MCF 10A (cell line): ENCODE results near the gene UGGT2. TPM values are rescaled to one million over a fixed set of nuclear protein-coding genes. Genes with fewer than 3 reads are reported as not detected.

Experiments used
- BruUV-seq: library from RNA; stranded (reverse); fragments of 400-500 nt; replicated peaks from 2 replicates; lab custom pipeline; 2021; lab: Mats Ljungman, UMichigan
- CTCF ChIA-PET: fragments of 300-600 bp; sonication (Branson Sonifier 250); formaldehyde crosslinking; extraction: SDS; loops from one replicate; lab custom pipeline; 2021; ENCODE audit warnings: antibody characterized with exemption, inconsistent platforms; lab: Yijun Ruan, JAX
- POLR2A ChIA-PET: fragments of 300-600, 350-650 bp; sonication (Branson Sonifier 250); formaldehyde crosslinking; extraction: SDS; loops from one replicate; lab custom pipeline; 2020; ENCODE audit warnings: antibody characterized with exemption, inconsistent platforms; lab: Yijun Ruan, JAX
- DNase-seq: peaks from one replicate; pipeline ENCODE4 v3.0.0-alpha.2; 2018; ENCODE audit not compliant: unreplicated experiment
- H3K27ac Mint-ChIP-seq: one replicate; pipeline ENCODE4 v1.8.0; 2022; ENCODE audit warnings: mild to moderate bottlenecking, low read depth, mixed read lengths; ENCODE audit not compliant: unreplicated experiment
- H3K27me3 Mint-ChIP-seq: one replicate; pipeline ENCODE4 v1.8.0; 2022; ENCODE audit warnings: mixed read lengths; ENCODE audit not compliant: insufficient read depth, unreplicated experiment
- H3K36me3 Mint-ChIP-seq: one replicate; pipeline ENCODE4 v1.8.0; 2022; ENCODE audit warnings: mild to moderate bottlenecking, moderate library complexity, mixed read lengths; ENCODE audit not compliant: insufficient read depth, unreplicated experiment
- H3K4me1 Mint-ChIP-seq: one replicate; pipeline ENCODE4 v1.8.0; 2022; ENCODE audit warnings: mixed read lengths; ENCODE audit not compliant: insufficient read depth, unreplicated experiment
- H3K4me3 Mint-ChIP-seq: one replicate; pipeline ENCODE4 v1.8.0; 2022; ENCODE audit warnings: mild to moderate bottlenecking, moderate library complexity, mixed read lengths; ENCODE audit not compliant: unreplicated experiment
- H3K9me3 Mint-ChIP-seq: one replicate; pipeline ENCODE4 v1.8.0; 2022; ENCODE audit warnings: mixed read lengths; ENCODE audit not compliant: unreplicated experiment
- CTCF ChIP-seq: fragments of 200-600 bp; IDR thresholded peaks from one replicate; pipeline ENCODE4 v1.8.0; 2022; ENCODE audit warnings: antibody characterized with exemption, mild to moderate bottlenecking; ENCODE audit not compliant: unreplicated experiment
- intact Hi-C: fragments of 100-400 bp; cut with micrococcal nuclease; formaldehyde crosslinking; loops from 2 replicates; pipeline ENCODE4 v1.14.1; 2022
- total RNA-seq: library from RNA; stranded (reverse); gene quantifications from 2 replicates; pipeline ENCODE4 v1.2.3, GENCODE V29; 2022

Gene UGGT2
- total RNA-seq, 1 experiment from 2014 or later: 54.0 TPM

- intact Hi-C loops: no loop called here
Measured at GRCh38 chr13:95926231-95926630, 127.0 kb downstream of the UGGT2 start.

DNA sequence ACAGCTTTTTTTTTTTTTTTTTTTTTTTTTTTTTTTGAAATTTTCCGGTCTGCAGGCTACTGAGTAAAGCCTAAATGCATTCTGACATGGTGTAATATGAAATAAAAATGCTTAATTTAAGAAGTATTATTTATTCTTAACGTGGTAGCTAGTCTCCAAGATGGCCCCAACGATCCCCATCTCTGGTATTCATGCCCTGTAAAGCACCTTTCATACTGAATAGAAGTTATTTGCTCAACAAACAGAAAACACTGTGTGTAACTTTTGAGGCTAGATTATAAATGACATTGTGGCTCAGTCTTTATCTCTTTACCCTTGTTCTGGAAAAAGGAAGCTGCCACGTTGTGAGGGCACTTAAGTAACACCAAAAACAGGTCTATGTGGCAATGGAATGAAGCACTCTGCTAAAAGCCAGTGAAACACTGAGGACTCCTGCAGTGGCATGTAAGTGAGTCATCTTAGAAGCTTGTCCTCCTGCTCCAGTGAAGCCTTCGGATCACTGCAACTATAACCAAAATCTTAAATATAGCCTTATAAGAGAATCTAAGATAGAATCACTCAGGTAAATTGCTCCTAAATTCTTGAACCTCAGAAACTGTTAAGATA is 128.7 kb downstream of the UGGT2 start:
- BruUV-seq: no TSS peak
- Mint-ChIP-seq H3K27ac (peak overlapping the region; percentile 59), H3K27me3 (no peaks in the 10 kb centered on the region), H3K4me1 (peaks cover 7% of the 10 kb centered on the region), H3K4me3 (no peak overlapping the region), H3K36me3 (peaks cover 25% of the 10 kb centered on the region), H3K9me3 (peaks cover 6% of the 10 kb centered on the region)
- POLR2A ChIA-PET: interaction anchor here (1.0 to 1.5 kb wide), 5 partner anchors 9 to 23 kb away, joined by 3 to 6 read pairs (median 3); no protein-coding TSS in a partner anchor
- intact Hi-C loops: no loop called here
- CTCF ChIA-PET: interaction anchor here (0.6 to 2.3 kb wide), 3 partner anchors 17 to 389 kb away, joined by 3 to 6 read pairs (median 4); no protein-coding TSS in a partner anchor
- no peak for TF ChIP-seq CTCF
- peak; percentile 89 for DNase-seq

More at GRCh38 chr13:95926231-95926630, 127.0 kb downstream of the UGGT2 start:
- peak overlapping the region; percentile 7 for H3K27ac Mint-ChIP-seq
- CTCF ChIA-PET: interaction anchor here (0.6 to 2.3 kb wide), 4 partner anchors 10 to 473 kb away, joined by 3 to 6 read pairs (median 3); no protein-coding TSS in a partner anchor
- POLR2A ChIA-PET: no interaction called here
- H3K4me1 Mint-ChIP-seq: peaks cover 7% of the 10 kb centered on the region
- no peaks in the 10 kb centered on the region for H3K27me3 Mint-ChIP-seq
- peaks cover 12% of the 10 kb centered on the region for H3K9me3 Mint-ChIP-seq
- DNase-seq: no peak
- no peak overlapping the region for H3K4me3 Mint-ChIP-seq
- no peak for TF ChIP-seq CTCF
- H3K36me3 Mint-ChIP-seq: peaks cover 40% of the 10 kb centered on the region
- no TSS peak for BruUV-seq

DNA sequence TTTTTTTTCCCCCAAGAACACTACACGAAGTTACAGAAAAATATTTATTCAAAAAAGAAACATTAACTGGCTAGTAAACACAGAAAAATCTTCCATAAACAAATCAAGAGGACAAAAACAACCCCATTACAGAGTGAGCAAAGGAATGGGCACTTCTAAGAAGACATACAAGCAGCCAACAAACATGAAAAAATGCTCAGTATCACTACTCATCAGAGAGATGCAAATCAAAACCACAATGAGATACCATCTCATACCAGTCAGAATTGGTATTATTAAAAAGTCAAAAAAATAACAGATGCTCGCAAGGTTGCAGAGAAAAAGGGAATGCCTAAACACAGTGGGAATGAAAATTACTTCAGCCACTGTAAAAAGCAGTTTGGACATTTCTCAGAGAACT is 131.7 kb downstream of the UGGT2 start:
- H3K27ac Mint-ChIP-seq: no peak overlapping the region
- POLR2A ChIA-PET: no interaction called here
- H3K4me3 Mint-ChIP-seq: no peak overlapping the region
- peaks cover 7% of the 10 kb centered on the region for H3K4me1 Mint-ChIP-seq
- BruUV-seq: no TSS peak
- TF ChIP-seq CTCF: no peak
- CTCF ChIA-PET: no interaction called here
- H3K9me3 Mint-ChIP-seq: no peaks in the 10 kb centered on the region
- DNase-seq: no peak
- intact Hi-C loops: no loop called here
- H3K36me3 Mint-ChIP-seq: peaks cover 32% of the 10 kb centered on the region
- H3K27me3 Mint-ChIP-seq: no peaks in the 10 kb centered on the region

DNA sequence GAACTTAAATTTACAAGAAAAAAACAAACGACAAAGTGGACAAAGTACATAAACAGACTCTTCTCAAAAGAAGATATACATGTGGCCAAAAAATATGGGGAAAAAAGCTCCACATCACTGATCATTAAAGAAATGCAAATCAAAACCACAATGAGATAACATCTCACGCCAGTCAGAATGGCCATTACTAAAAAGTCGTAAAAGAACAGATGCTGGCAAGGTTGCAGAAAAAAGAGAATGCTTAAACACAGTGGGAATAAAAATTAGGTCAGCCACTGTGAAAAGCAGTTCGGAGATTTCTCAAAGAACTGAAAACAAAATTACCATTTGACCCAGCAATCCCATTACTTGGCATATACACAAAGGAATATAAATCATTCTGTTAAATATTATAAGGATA is 132.7 kb downstream of the UGGT2 start:
- BruUV-seq: no TSS peak
- peaks cover 38% of the 10 kb centered on the region for H3K36me3 Mint-ChIP-seq

More for the DNA sequence above, 132.7 kb downstream of the UGGT2 start:
- ChIA-PET POLR2A (no interaction called here), CTCF (no interaction called here)
- peaks cover 7% of the 10 kb centered on the region for H3K4me1 Mint-ChIP-seq
- intact Hi-C loops: no loop called here
- H3K27ac Mint-ChIP-seq: no peak overlapping the region
- H3K27me3 Mint-ChIP-seq: no peaks in the 10 kb centered on the region
- no peak for DNase-seq
- no peaks in the 10 kb centered on the region for H3K9me3 Mint-ChIP-seq
- no peak for TF ChIP-seq CTCF
- H3K4me3 Mint-ChIP-seq: no peak overlapping the region
